ENCODE measurements around the gene ANKRD35.
A peak's percentile ranks its signal among the peaks of the same experiment; 100 is the strongest.
"Not testable (repeated sequence)": the region's sequence is repeated elsewhere in the genome, so short reads cannot be mapped to it uniquely, and the experiment has no call there.

Gene ANKRD35

DNA sequence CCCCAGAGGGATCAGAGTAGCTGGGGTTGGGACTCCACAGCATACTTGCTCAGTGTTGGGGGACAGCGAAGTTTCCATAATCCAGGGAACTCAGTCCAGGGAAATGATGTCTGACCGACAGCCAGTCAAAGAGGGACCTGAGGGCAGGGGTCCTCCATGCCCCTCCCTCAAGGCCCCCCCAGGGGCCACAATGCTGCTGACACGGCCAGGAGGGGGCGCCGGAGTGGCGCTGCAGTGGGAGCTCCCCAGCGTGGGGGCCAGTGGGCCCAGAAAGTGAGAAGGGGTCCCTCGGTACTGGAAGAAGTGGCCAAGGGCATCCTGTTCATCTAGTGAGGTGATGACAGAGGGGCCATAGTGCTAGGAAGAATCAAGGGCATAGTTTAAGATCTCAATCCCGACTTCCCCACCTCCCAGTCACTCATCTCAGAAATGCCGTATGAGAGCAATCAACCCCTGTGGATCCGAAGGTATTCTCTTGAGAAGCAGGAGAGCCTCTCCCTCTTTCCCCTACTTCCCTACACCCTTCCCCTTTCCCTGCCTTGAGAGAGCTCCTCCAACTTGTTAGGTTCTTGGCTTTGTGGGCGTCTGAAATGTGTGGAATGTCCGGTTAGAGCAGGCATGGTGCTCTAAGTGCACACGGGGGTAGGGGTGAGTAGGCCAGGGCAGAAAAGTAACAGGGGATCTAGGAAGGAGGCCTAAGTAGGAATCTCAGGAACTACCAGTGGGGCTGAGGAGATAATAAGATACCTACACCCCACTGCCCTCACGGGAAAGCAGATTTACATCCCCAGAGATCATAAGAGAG, 36.1 kb downstream of the ANKRD35 start:
- DNase-seq: no peak

- DNase-seq: no peak
Observed at GRCh38 chr1:145847827-145848226, 37.8 kb downstream of the ANKRD35 start.

GRCh38 chr1:145846201-145846612, 39.5 kb downstream of the ANKRD35 start:
- DNase-seq: no peak

- DNase-seq: peak; percentile 64
Observed at GRCh38 chr1:145845514-145846161, 40.0 kb downstream of the ANKRD35 start, which contains the start of gene NUDT17. TSS of gene NUDT17 (plus strand) at chr1:145845630. CDS start at chr1:145845641, 11 bp downstream.

- DNase-seq: no peak
Observed at GRCh38 chr1:145845144-145845513, 40.5 kb downstream of the ANKRD35 start.

DNA sequence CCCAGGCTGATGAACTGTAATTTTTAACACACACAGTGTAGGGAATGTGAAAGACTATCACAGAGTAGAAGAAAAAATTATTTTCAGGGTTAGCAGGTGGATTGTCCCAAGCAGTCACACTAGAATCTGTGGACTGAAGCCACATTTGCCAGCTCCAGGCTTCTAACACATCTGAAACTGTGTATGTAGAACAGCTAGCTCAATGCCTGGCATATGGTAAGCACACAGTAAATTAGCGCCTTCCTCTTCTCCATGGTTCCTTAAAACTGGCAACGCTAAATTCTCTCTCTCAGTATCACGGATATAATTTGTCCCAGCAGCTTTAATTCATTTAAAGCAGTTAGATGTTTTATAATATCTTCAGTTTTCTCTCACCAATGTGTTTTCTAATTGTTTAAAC, 42.6 kb downstream of the ANKRD35 start:
- no peak for DNase-seq

GRCh38 chr1:145837656-145838055, 48.0 kb downstream of the ANKRD35 start:
- DNase-seq: no peak

- not testable (repeated sequence) for DNase-seq
Observed at GRCh38 chr1:145830810-145831209, 54.9 kb downstream of the ANKRD35 start.

- no peak for DNase-seq
Observed at GRCh38 chr1:145828367-145829026, 57.2 kb downstream of the ANKRD35 start.

GRCh38 chr1:145827966-145828365, 57.7 kb downstream of the ANKRD35 start:
- no peak for DNase-seq

DNA sequence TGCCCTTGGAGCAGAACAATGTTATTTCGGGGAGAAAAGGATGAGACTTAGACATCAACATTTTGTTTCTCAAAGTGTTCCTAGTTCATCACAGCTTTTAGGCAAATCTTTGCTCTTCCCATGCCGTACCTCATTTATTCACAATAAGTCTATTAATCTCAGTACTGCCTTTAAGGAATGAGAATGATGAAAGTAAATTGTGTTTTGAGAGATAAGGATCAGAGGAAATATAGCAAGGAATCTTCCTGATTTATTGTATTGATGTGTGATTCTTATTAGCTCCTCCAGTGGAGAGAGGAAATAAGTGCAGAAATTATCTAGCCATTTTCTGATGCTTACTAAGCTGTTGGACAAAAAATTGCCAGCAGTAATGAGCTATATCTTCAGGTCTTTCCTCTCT, 59.6 kb downstream of the ANKRD35 start:
- DNase-seq: no peak

DNA sequence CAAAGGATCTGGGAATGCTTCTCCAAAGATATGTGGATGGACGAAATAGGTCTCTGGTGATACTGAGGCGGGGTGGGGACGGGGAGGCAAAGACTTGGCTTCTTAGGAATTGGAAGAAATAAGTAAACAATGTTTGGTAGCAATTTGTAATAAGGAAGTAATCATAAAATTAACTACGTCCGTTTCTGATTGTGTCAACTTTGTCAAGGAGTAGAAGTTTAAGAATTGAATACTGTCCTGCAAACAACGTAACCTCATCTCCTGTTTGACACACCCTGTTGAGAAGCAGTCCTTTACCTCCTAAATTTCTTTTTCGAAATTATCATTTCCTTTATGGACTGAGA, 61.2 kb downstream of the ANKRD35 start:
- DNase-seq: no peak

DNA sequence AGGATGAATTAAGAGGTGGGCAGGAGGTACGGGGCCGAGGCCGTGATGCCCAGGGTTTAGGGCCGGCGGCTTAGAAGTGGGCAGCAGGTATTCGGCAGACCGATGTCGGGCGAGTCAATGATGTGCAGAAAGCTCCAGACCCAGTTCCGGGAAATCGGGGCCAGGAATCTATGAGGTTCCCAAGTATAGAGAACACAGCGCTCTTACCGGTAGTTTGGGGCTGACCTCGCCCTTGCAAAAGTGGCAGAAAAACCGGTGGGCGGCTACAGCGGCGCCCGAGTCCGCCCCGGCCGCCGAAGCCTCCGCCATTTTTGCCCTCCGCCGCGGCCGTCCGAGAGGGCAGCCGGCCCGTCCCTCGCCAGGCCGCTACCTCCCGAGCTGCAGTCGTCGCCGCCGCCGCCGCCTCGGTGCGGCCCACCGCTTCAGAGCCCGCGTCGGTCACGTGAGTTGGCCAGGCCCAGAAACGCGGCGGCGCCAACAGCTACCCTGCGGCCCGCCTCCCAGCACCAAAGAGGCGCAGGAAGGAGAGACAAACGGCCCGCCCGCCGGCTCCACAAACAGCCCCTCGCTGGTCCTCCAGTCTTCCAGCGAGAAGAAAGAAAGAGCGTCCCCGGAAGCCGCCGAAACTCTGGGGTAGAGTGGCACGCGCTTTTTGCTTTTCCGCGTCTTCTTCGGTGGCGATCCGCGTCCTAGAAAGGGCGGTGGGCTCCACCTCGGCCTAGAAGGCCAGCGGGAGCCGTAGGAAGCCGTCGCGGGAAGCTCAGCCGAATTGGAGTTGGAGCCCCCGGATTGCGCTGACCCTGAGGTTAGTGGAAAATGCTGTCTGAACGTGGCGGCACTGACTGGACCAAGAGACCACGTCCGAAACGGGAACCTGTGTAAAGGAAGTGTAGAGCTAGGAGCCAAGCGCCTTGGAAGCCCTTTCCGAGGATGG, 61.8 kb downstream of the ANKRD35 start, which contains the start of the genes POLR3C and RNF115:
TSS of gene POLR3C (plus strand) at position 636 of the 934 bp plus-strand sequence. CDS start 1,577 bp downstream, outside the sequence.
TSS of gene RNF115 (minus strand) at position 531 of the 934 bp plus-strand sequence. CDS start at position 309, 222 bp downstream.
- peak; percentile 86 for DNase-seq

GRCh38 chr1:145822779-145823331, 62.8 kb downstream of the ANKRD35 start:
- DNase-seq: not testable (repeated sequence)

GRCh38 chr1:145818095-145818494, 67.6 kb downstream of the ANKRD35 start:
- DNase-seq: not testable (repeated sequence)

All from COR-L47 (cell line).